ENCODE measurements around the gene ZNF678. TPM values are rescaled to one million over a fixed set of nuclear protein-coding genes. Genes with fewer than 3 reads are reported as not detected.

The ZNF678 gene
- total RNA-seq, 1 donor from 2014 or later: 4.6 TPM

DNA sequence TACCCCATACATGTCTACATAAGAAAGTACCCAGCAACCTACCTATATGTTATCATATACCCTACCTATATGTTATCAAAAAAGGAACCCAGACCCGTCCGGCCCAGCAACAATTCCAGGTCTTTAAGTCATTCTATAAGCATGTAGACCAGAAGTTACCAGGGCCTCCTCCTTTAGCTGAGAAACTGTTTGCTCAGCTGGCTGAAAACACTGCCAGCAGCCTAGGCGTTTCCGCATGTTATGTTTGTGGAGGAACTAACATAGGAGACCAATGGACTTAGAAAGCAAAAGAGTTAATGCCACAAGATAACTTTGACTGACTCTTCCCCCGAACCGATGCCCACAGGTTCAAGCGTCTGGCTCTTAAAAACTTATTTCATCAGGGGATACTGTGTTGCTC lies 7.1 kb upstream of the ZNF678 start:
- Mint-ChIP-seq H3K4me1 (ENCODE audit: low read depth) (no peaks in the 10 kb centered on the region), H3K27ac (ENCODE audit: unreplicated experiment) (no peak overlapping the region), H3K36me3 (ENCODE audit: low read depth) (peaks cover 8% of the 10 kb centered on the region), H3K27me3 (ENCODE audit: low read depth) (peaks cover 6% of the 10 kb centered on the region), H3K9me3 (ENCODE audit: low read depth) (peaks cover 27% of the 10 kb centered on the region), H3K4me3 (ENCODE audit: unreplicated experiment) (no peak overlapping the region)
- DNase-seq (ENCODE audit: low spot score): no peak
- TF ChIP-seq, protein P1, sequence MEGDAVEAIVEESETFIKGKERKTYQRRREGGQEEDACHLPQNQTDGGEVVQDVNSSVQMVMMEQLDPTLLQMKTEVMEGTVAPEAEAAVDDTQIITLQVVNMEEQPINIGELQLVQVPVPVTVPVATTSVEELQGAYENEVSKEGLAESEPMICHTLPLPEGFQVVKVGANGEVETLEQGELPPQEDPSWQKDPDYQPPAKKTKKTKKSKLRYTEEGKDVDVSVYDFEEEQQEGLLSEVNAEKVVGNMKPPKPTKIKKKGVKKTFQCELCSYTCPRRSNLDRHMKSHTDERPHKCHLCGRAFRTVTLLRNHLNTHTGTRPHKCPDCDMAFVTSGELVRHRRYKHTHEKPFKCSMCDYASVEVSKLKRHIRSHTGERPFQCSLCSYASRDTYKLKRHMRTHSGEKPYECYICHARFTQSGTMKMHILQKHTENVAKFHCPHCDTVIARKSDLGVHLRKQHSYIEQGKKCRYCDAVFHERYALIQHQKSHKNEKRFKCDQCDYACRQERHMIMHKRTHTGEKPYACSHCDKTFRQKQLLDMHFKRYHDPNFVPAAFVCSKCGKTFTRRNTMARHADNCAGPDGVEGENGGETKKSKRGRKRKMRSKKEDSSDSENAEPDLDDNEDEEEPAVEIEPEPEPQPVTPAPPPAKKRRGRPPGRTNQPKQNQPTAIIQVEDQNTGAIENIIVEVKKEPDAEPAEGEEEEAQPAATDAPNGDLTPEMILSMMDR (IDR thresholded peaks at IDR 0.05): no peak

DNA sequence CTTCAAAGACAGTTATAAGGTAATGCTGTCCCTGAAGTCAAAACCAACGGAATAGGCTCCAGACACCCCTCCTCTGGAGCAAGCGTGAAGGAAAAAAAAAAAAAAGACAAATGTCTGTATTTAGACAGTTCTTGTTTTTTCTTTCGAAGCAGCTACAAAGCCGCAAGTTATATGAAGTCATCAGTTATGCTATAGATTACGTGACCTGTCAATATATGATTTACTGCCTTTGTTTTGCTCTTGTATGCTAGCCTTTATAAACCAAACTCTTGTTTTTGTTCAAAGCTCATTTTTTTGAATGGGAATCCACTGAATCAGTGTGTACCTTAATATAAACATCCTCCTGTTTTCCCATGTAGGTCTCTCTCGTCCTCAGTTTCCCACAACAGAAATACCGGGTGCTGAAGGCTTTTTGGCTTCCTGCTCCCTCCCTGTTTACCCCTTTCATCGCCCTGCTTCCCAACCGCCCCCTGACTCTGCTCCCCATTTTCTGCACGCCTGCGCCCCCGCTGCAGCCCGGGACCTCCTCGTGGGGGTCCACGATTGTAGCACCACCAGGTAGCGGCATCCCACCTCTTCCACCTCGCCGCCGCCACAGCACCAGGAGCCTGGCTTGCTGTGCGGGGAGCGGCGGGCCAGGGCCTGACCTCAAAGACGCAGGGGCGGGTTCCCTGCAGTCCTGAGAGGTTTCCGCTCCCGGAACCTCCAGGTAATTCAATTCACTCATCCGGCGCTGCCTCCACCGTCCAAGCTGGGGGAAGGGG lies 5.2 kb upstream of the ZNF678 start:
- no peak overlapping the region for H3K4me3 Mint-ChIP-seq (ENCODE audit: unreplicated experiment)
- peaks cover 11% of the 10 kb centered on the region for H3K9me3 Mint-ChIP-seq (ENCODE audit: low read depth)
- TF ChIP-seq, protein P1 (IDR thresholded peaks at IDR 0.05): no peak
- peak; percentile 87 for DNase-seq (ENCODE audit: low spot score)
- peaks cover 2% of the 10 kb centered on the region for H3K4me1 Mint-ChIP-seq (ENCODE audit: low read depth)
- H3K36me3 Mint-ChIP-seq (ENCODE audit: low read depth): peaks cover 2% of the 10 kb centered on the region
- no peaks in the 10 kb centered on the region for H3K27me3 Mint-ChIP-seq (ENCODE audit: low read depth)
- H3K27ac Mint-ChIP-seq (ENCODE audit: unreplicated experiment): no peak overlapping the region

DNA sequence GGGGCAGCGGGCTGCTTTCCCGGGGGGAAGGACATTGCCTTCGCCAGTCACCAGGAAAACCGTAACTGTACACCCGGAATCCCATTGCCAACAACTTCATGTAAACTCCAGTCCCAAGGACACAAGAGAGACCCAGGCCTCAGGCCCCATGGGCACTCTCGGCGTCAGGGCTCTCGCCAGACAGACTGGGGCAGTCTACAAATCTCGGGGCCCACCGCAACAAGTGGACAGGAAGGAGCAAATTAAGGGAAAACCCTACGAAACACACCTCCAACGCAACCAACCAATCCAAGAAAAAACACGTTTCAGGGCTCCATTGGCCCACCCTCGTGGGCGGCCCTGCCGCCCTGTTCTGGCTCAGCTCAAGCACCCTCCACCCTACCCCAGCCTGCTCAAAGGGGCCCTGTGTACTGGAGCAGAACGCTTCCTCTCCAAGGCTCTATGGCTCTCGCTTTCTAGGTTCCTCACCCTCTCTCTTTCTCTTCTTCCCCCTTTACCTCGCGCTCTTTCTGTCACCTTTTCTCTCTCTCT lies 4.6 kb upstream of the ZNF678 start:
- peaks cover 10% of the 10 kb centered on the region for H3K9me3 Mint-ChIP-seq (ENCODE audit: low read depth)
- H3K27me3 Mint-ChIP-seq (ENCODE audit: low read depth): no peaks in the 10 kb centered on the region
- H3K4me3 Mint-ChIP-seq (ENCODE audit: unreplicated experiment): no peak overlapping the region
- H3K4me1 Mint-ChIP-seq (ENCODE audit: low read depth): peaks cover 5% of the 10 kb centered on the region
- TF ChIP-seq, protein P1 (IDR thresholded peaks at IDR 0.05): no peak
- H3K27ac Mint-ChIP-seq (ENCODE audit: unreplicated experiment): no peak overlapping the region
- peaks cover 2% of the 10 kb centered on the region for H3K36me3 Mint-ChIP-seq (ENCODE audit: low read depth)
- no peak for DNase-seq (ENCODE audit: low spot score)

DNA sequence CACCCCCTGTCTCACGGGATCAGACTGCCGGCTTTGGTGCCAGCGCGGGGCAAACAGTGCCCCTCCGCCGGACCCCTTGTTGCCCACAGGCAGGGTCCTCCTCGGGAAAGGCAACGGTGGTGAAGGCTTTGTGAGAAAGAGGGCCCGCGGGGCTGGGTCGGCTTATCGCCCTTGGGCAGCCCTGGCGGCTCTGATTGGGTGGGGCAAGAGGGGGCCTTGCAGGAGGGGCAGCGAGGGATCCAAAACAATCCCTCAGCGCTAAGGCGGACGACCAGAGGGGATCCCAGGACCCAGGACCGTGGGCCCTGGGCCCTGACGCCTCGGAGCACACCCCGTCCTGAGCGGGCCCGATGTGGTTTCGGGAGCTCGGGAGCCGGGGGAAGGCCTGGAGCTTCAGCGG lies 3.9 kb upstream of the ZNF678 start:
- peak; percentile 79 for DNase-seq (ENCODE audit: low spot score)
- H3K27me3 Mint-ChIP-seq (ENCODE audit: low read depth): no peaks in the 10 kb centered on the region
- peaks cover 12% of the 10 kb centered on the region for H3K4me1 Mint-ChIP-seq (ENCODE audit: low read depth)
- no peak overlapping the region for H3K4me3 Mint-ChIP-seq (ENCODE audit: unreplicated experiment)
- TF ChIP-seq, protein P1 (IDR thresholded peaks at IDR 0.05): no peak
- H3K9me3 Mint-ChIP-seq (ENCODE audit: low read depth): peaks cover 3% of the 10 kb centered on the region
- H3K27ac Mint-ChIP-seq (ENCODE audit: unreplicated experiment): no peak overlapping the region
- H3K36me3 Mint-ChIP-seq (ENCODE audit: low read depth): no peaks in the 10 kb centered on the region

DNA sequence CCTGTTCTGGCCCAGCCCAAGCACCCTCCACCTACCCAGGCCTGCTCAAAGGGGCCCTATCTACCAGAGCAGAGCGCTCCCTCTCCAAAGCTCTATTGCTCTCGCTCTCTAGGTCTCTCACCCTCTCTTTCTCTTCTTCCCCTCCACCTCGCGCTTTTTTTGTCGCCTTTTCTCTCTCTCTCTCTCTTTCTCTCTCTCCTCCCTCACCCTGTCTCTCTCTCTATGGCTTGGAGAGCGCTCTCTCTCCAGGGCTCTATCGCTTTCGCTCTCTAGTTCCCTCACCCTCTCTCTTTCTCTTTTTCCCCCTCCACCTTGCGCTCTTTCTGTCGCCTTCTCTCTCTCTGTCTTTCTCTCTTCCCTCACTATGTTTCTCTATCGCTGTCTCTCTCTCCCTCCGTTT lies 3.4 kb upstream of the ZNF678 start:
- TF ChIP-seq, protein P1 (IDR thresholded peaks at IDR 0.05): no peak
- Mint-ChIP-seq H3K27me3 (ENCODE audit: low read depth) (no peaks in the 10 kb centered on the region), H3K27ac (ENCODE audit: unreplicated experiment) (no peak overlapping the region), H3K36me3 (ENCODE audit: low read depth) (no peaks in the 10 kb centered on the region), H3K4me3 (ENCODE audit: unreplicated experiment) (no peak overlapping the region), H3K9me3 (ENCODE audit: low read depth) (no peaks in the 10 kb centered on the region), H3K4me1 (ENCODE audit: low read depth) (peaks cover 13% of the 10 kb centered on the region)
- DNase-seq (ENCODE audit: low spot score): no peak

Data from chondrocyte (in vitro differentiated cells).